GM19025 (cell line): ENCODE results near the gene CBX6.
A peak's percentile ranks its signal among the peaks of the same experiment; 100 is the strongest.
"Not testable (repeated sequence)": the region's sequence is repeated elsewhere in the genome, so short reads cannot be mapped to it uniquely, and the experiment has no call there.

Experiments
- ATAC-seq: cut with Tn5 transposase; IDR thresholded peaks from one replicate; pipeline ENCODE4 v1.9.1; 2021; ENCODE audit warnings: mild to moderate bottlenecking, low read depth, moderate library complexity; ENCODE audit not compliant: unreplicated experiment

The CBX6 gene

DNA sequence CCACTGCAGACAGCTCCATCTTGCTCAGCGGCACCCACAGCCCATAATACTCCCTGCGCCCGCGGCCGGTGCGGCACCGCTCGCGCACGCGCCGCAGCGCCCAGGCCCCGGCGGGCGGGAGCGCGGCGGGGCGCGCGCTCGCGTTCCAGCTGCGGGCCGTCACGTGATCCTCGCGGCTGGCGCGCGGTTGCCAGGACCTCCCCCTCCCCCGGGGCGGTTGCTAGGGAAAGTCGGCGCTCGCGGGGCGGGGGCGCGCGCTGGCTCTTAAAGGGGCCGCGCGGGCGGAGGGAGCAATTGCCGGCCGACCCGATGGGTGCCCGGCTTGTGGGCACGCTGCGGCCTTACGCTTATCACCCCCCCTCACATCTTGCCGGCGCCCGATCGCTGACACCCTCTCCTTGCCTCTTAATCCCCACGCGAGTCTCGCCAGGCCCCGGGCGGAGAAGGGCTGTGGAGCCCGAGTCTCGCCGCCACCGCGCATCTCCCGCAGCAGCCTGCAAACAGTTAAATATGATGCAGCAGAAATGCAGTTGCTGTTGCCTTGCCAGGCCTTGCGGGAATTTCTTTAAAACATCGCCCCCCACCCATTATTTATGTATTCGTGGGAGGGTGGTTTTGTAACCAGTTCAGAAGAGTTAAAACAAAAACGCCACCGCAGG is at the start of gene CBX6:
TSS of gene CBX6 (minus strand) at position 45 of the 659 bp plus-strand sequence. CDS start at position 19, 26 bp downstream.
- ATAC-seq, result peak; percentile 66

DNA sequence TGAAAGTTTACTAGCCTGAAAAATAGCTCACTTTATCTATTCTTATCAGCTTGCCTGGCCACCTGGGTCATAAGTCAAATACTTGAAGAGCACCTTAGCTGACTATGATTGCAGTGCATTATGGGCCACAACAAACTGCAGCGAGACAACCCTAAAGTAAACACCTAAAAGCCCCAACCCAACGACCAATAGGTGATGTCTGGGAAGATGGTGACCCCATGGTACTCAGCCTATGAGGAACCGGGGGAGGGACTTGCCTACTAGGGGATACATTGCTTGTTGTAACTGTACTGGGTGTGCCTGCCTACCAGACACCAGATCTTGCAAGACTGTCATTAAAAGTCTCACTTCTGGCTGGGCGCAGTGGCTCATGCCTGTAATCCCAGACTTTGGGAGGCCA is 49.8 kb upstream of the CBX6 start:
- no peak for ATAC-seq

DNA sequence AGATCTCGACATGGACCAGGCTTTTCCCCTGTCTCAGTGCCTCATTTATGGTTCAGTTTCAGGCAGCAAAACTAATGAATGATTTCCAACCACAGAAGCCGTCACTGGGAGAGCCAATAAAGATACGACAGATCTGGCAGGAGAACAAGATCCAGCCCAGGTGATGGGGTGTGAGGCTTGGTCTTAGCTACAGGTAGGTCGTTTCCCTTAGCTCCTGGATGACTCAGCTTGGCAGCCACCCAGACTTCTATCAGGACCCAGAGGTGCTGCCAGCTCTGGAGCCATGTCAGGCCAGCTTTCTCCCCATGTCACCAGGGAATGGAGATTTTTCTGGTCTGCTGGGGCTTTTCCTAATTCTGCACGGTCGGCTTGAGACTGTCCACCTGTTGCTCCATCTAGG is 49.1 kb upstream of the CBX6 start:
- no peak for ATAC-seq

DNA sequence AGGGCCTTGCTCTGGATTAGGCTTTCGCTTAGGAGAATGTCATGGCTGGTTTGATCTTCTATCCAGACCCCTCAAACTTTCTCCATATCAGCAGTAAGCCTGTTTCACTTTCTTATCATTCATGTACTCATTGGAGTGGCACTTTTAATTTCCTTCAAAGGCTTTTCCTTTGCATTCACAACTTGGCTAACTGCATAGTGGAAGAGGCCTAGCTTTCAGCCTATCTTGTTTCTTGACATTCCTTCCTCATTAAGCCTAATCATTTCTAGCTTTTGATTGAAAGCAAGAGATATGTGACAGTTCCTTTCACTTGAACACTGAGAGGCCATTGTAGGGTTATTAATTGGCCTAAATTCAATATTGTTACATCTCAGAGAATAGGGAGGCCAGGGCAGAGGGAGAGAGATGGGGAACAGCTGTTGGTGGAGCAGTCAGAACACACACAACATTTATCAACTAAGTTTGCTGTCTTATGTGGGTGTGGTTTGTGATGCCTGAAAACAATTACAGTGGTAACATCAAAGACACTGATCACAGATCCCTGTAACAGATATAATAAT is 47.7 kb upstream of the CBX6 start:
- no peak for ATAC-seq

DNA sequence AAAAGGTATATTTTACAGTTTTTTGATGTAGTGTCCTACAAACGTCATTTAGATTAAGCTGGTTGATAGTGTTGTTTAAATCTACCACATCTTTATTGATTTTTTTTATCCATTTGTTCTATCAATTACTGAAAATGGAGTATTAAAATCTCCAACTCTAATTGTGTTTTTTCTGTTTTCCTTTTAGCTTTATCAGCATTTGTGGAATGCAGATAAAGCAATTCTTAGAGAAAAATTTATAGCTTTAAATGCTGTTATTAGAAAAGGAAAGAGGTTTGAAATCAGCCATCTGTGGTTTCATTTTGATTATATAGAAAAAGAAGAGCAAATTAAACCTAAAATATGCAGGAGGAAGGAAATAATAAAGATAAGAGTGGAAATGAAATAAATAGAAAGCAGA is 39.4 kb upstream of the CBX6 start:
- ATAC-seq, result no peak

DNA sequence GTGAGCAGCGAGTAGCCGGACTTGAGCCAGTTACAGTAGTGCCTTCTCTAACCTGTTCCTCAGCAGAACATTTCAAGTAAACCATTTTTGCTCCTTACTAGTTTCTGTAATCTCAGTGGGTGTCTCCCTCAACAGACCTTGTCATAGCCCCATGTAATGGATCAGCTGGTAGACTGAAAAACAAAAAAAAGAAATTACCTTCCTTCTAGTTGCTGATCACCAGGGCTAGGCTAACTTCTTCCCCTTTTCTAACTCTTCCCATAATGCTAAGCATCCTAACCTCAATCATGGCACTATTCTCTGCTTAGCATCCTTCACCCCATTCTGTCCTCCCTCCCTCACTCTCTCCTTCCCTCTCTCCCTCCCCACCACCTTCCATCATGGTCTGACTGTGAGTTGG is 35.8 kb upstream of the CBX6 start:
- no peak for ATAC-seq

DNA sequence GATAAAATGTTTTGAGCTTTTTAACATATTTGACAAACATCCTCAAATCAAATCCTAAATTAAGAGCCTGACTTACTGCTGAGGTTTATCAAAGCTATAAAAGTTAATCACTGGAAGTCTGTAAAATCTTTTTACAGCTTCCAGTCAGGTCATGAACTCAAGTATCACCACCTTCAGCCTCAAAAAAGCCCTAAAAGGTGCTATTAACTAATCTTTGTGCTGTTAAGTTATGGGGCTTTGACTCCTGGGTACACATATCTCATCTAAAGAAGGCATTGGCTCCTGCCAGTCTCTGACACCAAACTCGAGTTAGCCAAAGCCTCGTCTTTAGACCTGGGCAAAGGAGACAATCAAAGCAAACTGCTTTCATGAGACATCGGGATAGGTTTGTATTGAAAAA is 34.0 kb upstream of the CBX6 start:
- ATAC-seq, result no peak

DNA sequence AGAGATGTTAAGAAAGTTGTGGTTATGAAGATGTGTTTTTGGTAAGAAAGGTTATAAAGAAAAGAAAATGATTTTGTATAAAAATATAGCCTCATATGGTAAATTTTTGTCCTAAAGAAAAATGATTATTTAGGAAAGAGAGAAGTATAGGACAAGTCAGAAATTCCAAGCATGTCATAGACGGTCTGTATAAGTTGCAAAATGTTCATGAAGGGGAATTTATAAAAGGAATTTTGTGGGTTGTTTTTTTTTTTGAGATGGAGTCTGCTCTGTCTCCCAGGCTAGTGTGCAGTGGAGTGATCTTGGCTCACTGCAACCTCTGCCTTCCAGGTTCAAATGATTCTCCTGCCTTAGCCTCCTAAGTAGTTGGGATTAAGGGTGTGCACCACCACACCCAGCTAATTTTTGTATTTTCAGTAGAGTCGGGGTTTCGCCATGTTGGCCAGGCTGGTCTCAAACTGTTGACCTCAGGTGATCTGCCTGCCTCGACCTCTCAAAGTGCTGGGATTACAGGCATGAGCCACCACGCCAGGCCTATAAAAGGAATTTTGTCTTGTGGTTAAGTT is 32.1 kb upstream of the CBX6 start:
- not testable (repeated sequence) for ATAC-seq

DNA sequence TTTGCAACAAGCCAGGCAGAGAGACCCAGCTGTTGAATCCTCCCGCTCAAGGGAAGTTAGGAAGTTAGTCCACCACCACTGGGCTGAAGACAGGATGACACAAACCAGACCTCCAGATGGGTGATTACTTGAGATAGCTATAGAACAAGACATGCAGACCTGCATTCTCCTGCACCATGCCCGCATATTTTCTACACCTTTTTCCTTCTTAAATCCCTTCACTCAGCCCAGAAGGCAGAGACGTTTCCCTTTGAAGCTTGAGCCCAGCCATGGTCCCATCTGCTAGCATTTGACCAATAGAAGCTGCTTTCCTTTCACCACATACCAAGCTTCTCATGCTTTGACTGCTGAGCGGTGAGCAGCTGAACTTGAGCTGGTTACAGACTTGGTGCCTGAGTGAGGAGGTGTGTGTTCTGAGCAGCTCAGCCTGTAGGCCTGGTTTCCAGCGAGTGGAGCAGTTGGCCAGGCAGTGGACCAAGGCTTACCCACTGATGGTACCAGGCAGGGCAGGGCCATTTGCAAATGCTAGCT is 29.2 kb upstream of the CBX6 start:
- ATAC-seq, result no peak

DNA sequence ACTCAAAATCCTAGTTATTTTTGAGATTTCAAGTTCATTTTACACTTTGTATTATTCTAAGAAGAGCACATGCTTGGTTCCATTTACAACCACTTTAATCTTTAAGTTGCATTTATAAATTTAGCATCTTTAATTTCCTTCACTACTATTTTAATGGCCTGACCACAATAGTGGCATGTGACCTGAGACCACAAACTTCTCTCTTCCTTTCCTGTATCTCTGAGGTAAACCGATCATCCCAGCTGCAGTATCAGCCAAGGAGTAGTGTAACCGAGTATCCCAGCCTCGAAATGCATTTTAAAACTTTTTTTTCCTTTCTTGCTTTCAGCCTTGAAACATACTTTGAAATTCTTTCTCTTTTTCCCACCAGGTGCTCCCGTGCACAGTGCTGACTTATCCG is 28.7 kb upstream of the CBX6 start:
- ATAC-seq, result no peak

DNA sequence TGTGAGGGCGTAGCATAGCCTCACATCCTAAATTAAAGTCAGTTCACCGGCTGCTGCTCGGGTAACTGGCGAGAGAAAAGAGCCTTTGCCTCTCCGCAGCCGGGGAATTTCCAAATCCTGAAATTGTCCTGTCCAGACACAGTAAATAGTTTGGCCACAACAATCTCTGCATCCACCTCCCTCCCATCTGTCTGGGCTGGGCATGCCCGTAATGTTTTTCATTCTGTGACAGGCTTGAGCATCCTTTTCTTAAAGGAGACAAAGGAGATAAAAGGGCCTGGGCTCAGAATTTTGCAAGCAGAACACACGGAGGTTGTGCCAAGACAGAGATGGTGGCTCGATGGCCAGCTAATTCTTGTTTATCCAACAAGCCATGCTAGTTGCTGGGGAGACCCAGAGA is 19.2 kb upstream of the CBX6 start:
- ATAC-seq, result no peak

DNA sequence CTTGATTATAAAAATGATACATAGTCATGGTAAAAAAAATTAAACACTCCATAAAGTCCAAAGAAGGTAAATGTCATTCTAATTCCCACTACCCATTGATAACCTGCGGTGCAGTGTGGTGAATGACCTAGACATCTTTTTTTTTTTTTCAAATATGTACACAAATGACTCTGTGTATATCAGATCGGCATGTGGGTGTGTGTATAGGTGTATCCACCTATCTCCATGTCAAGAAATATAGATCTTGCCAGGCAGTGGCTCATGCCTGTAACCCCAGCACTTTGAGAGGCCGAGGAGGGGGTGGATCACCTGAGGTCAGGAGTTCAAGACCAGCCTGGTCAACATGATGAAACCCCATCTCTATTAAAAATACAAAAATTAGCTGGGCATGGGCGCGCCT is 18.4 kb upstream of the CBX6 start:
- ATAC-seq, result no peak

DNA sequence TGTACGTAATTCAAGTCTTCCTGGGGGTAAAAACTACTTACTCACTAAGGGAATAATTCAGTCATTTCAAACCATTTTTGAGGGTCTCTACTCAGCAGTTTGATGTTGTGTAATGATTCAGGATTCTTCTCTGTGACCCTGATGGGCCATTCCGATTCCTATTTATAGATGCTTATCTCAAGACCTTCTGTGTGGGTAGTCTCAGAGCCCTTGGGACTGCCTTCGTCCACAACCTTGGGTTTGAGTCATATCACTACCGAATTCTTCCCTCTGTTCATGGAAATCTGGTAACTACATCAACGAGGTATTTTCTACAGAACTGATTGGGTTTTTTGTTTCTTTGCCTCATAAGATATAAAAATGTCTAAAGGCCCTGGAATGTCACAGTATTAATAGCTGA is 14.3 kb upstream of the CBX6 start:
- ATAC-seq, result no peak

DNA sequence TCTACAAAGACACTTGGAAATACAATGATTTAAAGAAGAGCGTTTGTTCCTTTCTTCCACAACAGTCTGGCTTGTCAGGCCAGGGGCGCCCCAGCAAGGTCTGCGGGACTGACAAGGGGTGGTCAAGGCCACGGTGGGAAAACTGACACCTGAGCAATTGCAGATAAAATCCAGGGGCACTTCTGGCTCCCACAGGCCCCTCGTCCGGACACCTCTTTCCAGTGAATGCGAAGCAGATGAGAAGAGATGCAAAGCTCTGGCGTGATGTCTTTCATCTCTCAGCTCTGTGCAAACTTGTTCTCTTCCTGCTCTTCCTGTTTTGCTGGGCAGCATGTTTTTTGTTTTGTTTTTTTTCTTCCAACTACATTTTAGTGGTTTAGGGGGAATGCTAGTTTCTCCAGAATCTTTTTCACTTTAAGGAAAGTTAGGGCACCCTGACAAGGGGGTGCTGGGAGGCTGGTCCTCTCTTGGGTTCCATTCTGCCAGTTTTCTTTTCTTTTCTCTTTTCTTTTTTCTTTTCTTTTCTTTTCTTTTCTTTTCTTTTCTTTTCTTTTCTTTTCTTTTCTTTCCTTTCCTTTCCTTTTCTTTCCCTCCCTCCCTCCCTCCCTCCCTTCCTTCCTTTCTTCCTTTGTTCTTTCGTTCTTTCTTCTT is 11.1 kb upstream of the CBX6 start:
- ATAC-seq, result no peak

DNA sequence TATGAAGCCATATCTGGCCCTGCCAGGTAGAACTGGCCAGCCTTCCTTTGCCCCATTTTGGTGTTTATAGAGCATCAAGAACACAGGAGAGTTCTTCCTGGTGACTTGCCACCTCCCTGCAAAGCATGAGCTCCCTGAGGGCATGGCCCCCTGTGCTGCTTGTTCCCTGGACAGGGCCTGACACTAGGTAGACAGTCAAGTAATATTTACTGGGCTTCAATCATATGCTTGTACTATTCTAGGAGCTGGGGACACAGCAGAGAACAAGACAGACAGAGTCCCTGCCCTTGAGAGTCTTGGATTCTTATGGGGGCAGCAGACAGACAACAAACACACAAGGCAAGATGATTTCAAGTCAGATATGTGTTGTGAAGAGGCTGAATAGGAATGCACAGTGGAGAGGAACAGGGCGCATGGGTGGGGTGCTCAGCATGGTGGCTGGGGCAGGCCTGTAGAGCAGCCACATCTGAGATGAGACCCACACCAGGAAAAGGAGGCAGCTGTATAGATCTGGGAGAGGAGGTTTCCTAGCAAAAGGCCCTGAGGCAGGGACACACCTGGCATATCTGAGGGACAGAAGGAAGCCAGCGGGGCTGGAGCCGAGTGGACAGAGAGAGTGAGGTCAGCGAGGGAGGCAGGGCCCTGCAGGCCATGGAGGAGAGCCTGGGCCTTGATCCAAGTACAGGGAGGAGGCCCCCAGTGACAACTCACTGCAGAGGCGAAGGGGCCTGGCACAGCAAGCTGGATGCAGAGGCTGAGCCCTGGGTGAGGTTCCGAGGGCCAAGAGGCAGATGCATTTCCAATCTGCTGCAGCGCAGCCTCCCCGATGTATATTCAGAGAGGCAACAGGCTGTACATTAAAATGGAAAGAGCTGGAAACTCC is 10.2 kb upstream of the CBX6 start:
- ATAC-seq, result no peak

DNA sequence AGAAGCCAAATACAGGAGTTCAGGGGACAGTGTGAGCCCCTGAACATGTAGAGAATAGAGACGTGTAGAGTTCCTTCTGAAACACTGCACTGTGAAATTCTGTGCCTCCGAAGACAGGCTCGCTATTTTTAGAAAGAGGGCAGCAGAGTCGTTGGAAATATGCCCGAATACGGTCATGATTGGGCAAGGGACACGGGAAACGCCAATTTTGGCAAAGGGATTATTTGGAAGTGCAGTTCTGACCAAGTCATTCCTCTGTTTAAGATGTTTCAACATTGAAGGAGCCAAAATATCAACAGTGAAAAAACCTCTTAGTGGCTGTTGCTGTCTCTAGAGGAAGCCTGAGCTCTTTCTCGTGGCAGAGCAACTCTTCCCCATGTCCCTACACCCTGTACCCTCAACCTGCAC is 9.5 kb upstream of the CBX6 start:
- ATAC-seq, result no peak

DNA sequence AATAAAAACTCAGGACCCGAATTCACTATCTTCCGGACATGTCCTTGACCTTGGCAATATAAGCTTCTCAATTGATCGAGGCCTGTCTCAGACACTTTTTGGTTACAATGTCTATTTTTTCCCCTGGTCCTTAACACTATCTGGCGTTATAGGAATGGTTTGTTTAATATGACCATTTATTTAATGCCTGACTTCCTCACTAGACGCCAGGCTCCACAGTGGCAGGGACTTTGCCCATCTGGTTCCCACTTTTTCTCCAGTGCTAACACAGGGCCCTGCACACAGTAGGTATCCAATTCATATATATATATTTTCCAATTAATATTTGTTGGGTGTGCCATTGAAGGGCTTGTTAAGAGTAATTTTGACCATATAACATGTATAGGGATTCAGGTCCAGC is 7.9 kb upstream of the CBX6 start:
- ATAC-seq, result no peak

DNA sequence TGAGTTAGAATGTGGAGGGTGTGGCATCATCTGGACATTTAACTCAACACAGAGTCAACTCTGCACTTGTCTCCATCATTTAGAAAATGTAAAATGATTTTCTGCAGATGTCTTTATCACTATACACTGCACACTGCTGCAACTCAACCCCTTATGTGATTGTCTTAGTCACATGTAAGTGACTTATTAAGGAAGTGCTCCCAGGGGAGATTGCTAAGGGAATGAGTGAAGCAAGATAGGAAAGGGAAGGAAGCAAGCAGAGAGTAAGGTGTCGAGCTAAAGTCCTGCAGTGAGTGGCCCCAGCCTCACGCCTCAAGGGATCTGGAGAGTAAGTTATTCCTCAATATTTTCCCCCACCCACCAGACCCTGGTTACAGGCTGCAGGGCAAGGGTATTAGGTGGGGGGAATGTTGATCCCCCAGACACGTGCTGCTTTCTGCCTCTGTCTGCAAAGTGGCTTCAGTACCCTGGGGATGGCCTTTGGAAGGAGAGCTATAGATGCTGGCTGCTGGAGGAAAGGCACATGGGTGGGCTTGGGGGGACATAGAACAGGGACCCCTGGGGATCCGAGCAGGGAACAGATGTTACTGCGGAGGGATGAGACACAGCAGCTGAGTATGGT is 7.2 kb upstream of the CBX6 start:
- ATAC-seq, result no peak

DNA sequence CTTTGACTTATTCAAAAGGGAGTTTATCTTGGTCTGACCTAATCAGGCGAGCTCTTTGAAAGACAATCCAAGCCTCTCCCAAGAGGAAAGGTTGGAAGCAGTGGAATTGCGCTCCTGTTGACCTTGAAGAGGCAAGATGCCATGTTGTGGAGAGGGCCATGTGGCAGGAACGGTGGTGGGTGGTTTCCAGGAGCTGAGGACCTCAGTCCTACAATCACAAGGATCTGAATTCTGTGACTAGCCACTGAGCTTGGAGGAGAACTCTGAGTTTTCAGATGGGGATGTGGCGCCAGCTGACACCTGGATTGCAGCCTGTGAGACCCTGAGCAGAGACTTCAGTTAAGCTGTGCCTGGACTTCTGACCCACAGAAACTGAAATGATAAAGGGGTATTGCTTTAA is 6.0 kb upstream of the CBX6 start:
- ATAC-seq, result no peak

DNA sequence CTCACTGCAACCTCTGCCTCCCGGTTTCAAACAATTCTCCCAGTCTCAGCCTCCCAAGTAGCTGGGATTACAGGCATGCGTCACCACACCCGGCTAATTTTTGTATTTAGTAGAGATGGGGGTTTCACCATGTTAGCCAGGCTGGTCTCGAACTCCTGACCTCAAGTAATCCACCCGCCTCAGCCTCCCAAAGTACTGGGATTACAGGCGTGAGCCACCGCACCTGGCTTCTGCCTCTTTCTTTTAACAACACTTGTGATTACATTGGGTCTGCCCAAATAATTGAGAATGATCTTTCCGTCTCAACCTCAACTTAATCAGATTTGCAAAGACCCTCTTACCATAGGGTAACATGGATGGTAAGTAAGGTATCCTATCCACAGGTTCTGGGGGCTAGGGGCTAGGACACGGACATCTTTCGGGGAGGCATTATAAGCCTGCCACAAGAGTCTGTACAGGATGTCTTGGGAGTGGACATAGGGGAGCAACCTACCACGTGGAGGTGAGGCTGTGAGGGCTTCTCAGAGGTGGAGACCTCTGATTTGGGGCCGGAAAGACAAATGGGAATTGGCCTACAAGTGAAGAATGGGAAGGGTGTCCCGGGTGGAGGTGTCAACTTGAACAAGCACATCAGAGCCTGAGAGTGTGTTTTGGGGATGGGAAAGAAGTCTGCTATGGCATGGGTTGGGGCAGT is 2.7 kb upstream of the CBX6 start:
- no peak for ATAC-seq
